Measurements from ENCODE around the gene ZNF169. TPM values are rescaled to one million over a fixed set of nuclear protein-coding genes. Genes with fewer than 3 reads are reported as not detected.
A peak's percentile ranks its signal among the peaks of the same experiment; 100 is the strongest.
"Not testable (repeated sequence)": the region's sequence is repeated elsewhere in the genome, so short reads cannot be mapped to it uniquely, and the experiment has no call there.

Gene ZNF169
- total RNA-seq, 4 donors from 2014 or later, result 8.6 to 67.3 (median 26.3) TPM

GRCh38 chr9:94256007-94256406 is 3.1 kb upstream of the ZNF169 start:
- in situ Hi-C loops (cut with MboI; ENCODE audit: low pct_ligation_motif_present in 1 of 4, low pct_unique_long_range_greater_than_20kb in 1 of 4, low sequenced_read_pairs in 3 of 4), result no loop called here
- 83 to 87% methylated on average over 2 of the region's 2 CpGs for WGBS, 2 donors (ENCODE audit: low coverage in 1 of 2)
- DNase-seq, result no peak
- Histone ChIP-seq H3K27ac (no peak overlapping the region), H3K27me3 (no peaks in the 10 kb centered on the region), H3K9me3 (no peaks in the 10 kb centered on the region), H3K4me1 (peaks cover 8 to 13% (median 10%) of the 10 kb centered on the region in 4 donors), H3K4me3 (no peak overlapping the region), H3K36me3 (no peaks in the 10 kb centered on the region)
- TF ChIP-seq POLR2A (IDR thresholded peaks at IDR 0.05), result no peak
- no peak for TF ChIP-seq CTCF (IDR thresholded peaks at IDR 0.05)
- no peak for TF ChIP-seq POLR2AphosphoS5 (IDR thresholded peaks at IDR 0.05)
- no peak for TF ChIP-seq EP300 (IDR thresholded peaks at IDR 0.05; ENCODE audit: low read depth)
- intact Hi-C loops (cut with DNase I; ENCODE audit: low total_unique reads), result no loop called here

- H3K36me3 ChIP-seq; intact Hi-C loops (cut with DNase I; ENCODE audit: low total_unique reads); H3K27me3 ChIP-seq; H3K4me3 ChIP-seq; in situ Hi-C loops (cut with MboI; ENCODE audit: low pct_ligation_motif_present in 1 of 4, low pct_unique_long_range_greater_than_20kb in 1 of 4, low sequenced_read_pairs in 3 of 4); H3K9me3 ChIP-seq: not testable (repeated sequence)
- peak overlapping the region in 2 of 4 donors; percentile 3 to 24 for H3K27ac ChIP-seq
- WGBS, 2 donors (ENCODE audit: low coverage in 1 of 2), result 57 to 78% methylated on average over 1 to 3 of the region's 3 CpGs
- peak; percentile 42 for DNase-seq
- H3K4me1 ChIP-seq, result peaks cover 8 to 20% (median 11%) of the 10 kb centered on the region in 4 donors
These were observed 6.7 kb downstream of the ZNF169 start for GRCh38 chr9:94265626-94266402.

- TF ChIP-seq EP300 (IDR thresholded peaks at IDR 0.05; ENCODE audit: low read depth) (no peak), CTCF (IDR thresholded peaks at IDR 0.05) (no peak), POLR2AphosphoS5 (IDR thresholded peaks at IDR 0.05) (no peak), POLR2A (IDR thresholded peaks at IDR 0.05) (no peak)
- peaks cover 0 to under 1% (median 0%) of the 10 kb centered on the region in 4 donors for H3K36me3 ChIP-seq
- H3K9me3 ChIP-seq, result no peaks in the 10 kb centered on the region
- intact Hi-C loops (cut with DNase I; ENCODE audit: low total_unique reads) (no loop called here), in situ Hi-C loops (cut with MboI; ENCODE audit: low pct_ligation_motif_present in 1 of 4, low pct_unique_long_range_greater_than_20kb in 1 of 4, low sequenced_read_pairs in 3 of 4) (no loop called here)
- DNase-seq, result no peak
- peak overlapping the region in 1 of 4 donors; percentile 39 for H3K27ac ChIP-seq
- no peaks in the 10 kb centered on the region for H3K27me3 ChIP-seq
- H3K4me1 ChIP-seq, result peaks cover 8 to 20% (median 11%) of the 10 kb centered on the region in 4 donors
- WGBS, 2 donors (ENCODE audit: low coverage in 1 of 2), result 83 to 90% methylated on average over 2 to 8 of the region's 8 CpGs
- no peak overlapping the region for H3K4me3 ChIP-seq
These were observed 10.2 kb downstream of the ZNF169 start for GRCh38 chr9:94269264-94269663.

GRCh38 chr9:94270009-94270408 is 10.9 kb downstream of the ZNF169 start:
- in situ Hi-C loops (cut with MboI; ENCODE audit: low pct_ligation_motif_present in 1 of 4, low pct_unique_long_range_greater_than_20kb in 1 of 4, low sequenced_read_pairs in 3 of 4), result no loop called here

GRCh38 chr9:94277029-94277428 is 17.9 kb downstream of the ZNF169 start:
- H3K9me3 ChIP-seq; DNase-seq; in situ Hi-C loops (cut with MboI; ENCODE audit: low pct_ligation_motif_present in 1 of 4, low pct_unique_long_range_greater_than_20kb in 1 of 4, low sequenced_read_pairs in 3 of 4); H3K4me3 ChIP-seq; intact Hi-C loops (cut with DNase I; ENCODE audit: low total_unique reads); H3K27me3 ChIP-seq: not testable (repeated sequence)
- H3K36me3 ChIP-seq, result peaks cover 0 to 18% (median 8%) of the 10 kb centered on the region in 4 donors
- WGBS, 2 donors (ENCODE audit: low coverage in 1 of 2), result 36 to 72% methylated on average over 4 of the region's 4 CpGs
- peaks cover 0 to 21% (median 7%) of the 10 kb centered on the region in 4 donors for H3K4me1 ChIP-seq
- peak overlapping the region in 3 of 4 donors; percentile 18 to 83 (median 18) for H3K27ac ChIP-seq

More at GRCh38 chr9:94270009-94270408, 10.9 kb downstream of the ZNF169 start:
- peak overlapping the region in 1 of 4 donors; percentile 39 for H3K27ac ChIP-seq
- H3K36me3 ChIP-seq, result no peaks in the 10 kb centered on the region
- no peak for DNase-seq
- 57 to 88% methylated on average over 1 of the region's 1 CpG for WGBS, 2 donors (ENCODE audit: low coverage in 1 of 2)
- H3K4me3 ChIP-seq, result no peak overlapping the region
- TF ChIP-seq POLR2AphosphoS5 (IDR thresholded peaks at IDR 0.05) (no peak), POLR2A (IDR thresholded peaks at IDR 0.05) (no peak), EP300 (IDR thresholded peaks at IDR 0.05; ENCODE audit: low read depth) (no peak), CTCF (IDR thresholded peaks at IDR 0.05) (no peak)
- H3K4me1 ChIP-seq, result peaks cover 8 to 20% (median 11%) of the 10 kb centered on the region in 4 donors
- intact Hi-C loops (cut with DNase I; ENCODE audit: low total_unique reads), result no loop called here
- no peaks in the 10 kb centered on the region for H3K9me3 ChIP-seq
- H3K27me3 ChIP-seq, result no peaks in the 10 kb centered on the region
